HepG2 (cell line): ENCODE data around the gene PITPNM2. TPM values are rescaled to one million over a fixed set of nuclear protein-coding genes. Genes with fewer than 3 reads are reported as not detected.

Experiments
- ASH2L ChIP-seq: fragments of 300-600, 200-600 bp; sonication (generic); IDR thresholded peaks from 2 replicates; pipeline ENCODE4 v1.7.0; 2017; ENCODE audit warnings: low read depth, mild to moderate bottlenecking, moderate library complexity, mixed read lengths, low read length; ENCODE audit not compliant: insufficient read length
- HNRNPLL ChIP-seq: fragments of 200-400 bp; formaldehyde crosslinking; IDR thresholded peaks from 2 replicates; pipeline ENCODE4 v1.6.1; 2017; ENCODE audit warnings: mild to moderate bottlenecking, low read depth, low read length; ENCODE audit not compliant: poor library complexity, severe bottlenecking
- POLR2AphosphoS2 ChIP-seq: IDR thresholded peaks from 2 replicates; pipeline ENCODE4 v1.6.1; 2011; ENCODE audit warnings: low read depth, low read length, improper control_type of control experiment
- ZBTB40 ChIP-seq, 2 experiments: fragments of 450-650 bp in 1 of 2; sonication (generic) in 1 of 2; formaldehyde crosslinking in 1 of 2; IDR thresholded peaks; 2 replicates each; pipeline versions ENCODE4 v1.6.1 to v1.8.0; 2016 to 2022; ENCODE audit warnings: antibody characterized with exemption in 1 of 2, mild to moderate bottlenecking in 1 of 2, missing genetic modification reagents in 1 of 2
- ZNF816 ChIP-seq: sonication (generic); formaldehyde crosslinking; IDR thresholded peaks from 2 replicates; pipeline ENCODE4 v1.8.0; 2022; ENCODE audit warnings: missing genetic modification reagents, mild to moderate bottlenecking, borderline replicate concordance
- polyA plus RNA-seq, 8 experiments: library from polyadenylated mRNA; depleted of rRNA in 3 of 8; stranded (reverse) in 7 of 8; unstranded in 1 of 8; fragments of >200 nt; fragmentation: Illumina TruSeq in 4 of 8; extraction: Trizol in 4 of 8; gene quantifications; 2 replicates each; pipeline versions ENCODE4 v1.2.1 to v1.2.3, GENCODE V29; 2011 to 2016; ENCODE audit warnings: low read depth in 4 of 8, missing spikeins in 1 of 8, mixed read lengths in 1 of 8; ENCODE audit not compliant: insufficient read depth in 1 of 8
- total RNA-seq, 5 experiments: library from RNA; depleted of rRNA; stranded (reverse); fragments of >200 nt; fragmentation: Illumina TruSeq; extraction: Trizol; gene quantifications; 2 replicates each; pipeline ENCODE4 v1.2.3, GENCODE V29; 2016; ENCODE audit warnings: low read depth in 1 of 5
- TF ChIP-seq, protein P1 (sequence below): sonication (generic); formaldehyde crosslinking; IDR thresholded peaks from 2 replicates; pipeline ENCODE4 v1.4.0; 2020; ENCODE audit warnings: missing genetic modification reagents
- TF ChIP-seq, protein P2 (sequence below), 2 experiments: sonication (generic) in 1 of 2; formaldehyde crosslinking in 1 of 2; IDR thresholded peaks; 2 replicates each; pipeline versions ENCODE4 v1.6.1 to v1.9.0; 2014 to 2022; ENCODE audit warnings: antibody characterized with exemption in 1 of 2, borderline replicate concordance in 1 of 2, inconsistent platforms in 1 of 2, low read depth in 1 of 2, missing genetic modification reagents in 1 of 2
- TF ChIP-seq, protein P3 (sequence below): IDR thresholded peaks from 2 replicates; pipeline ENCODE4 v1.6.1; 2016; ENCODE audit warnings: missing compliant biosample characterization, missing genetic modification reagents, borderline replicate concordance

Gene PITPNM2
- total and polyA plus RNA-seq, 2 of the 13 experiments (the other 11 are each of a cell fraction or from before 2014, with no cell fraction given) = 4.2 to 5.3 TPM

GRCh38 chr12:123150744-123151456 is at the start of gene PITPNM2 (continued):
- TF ChIP-seq, protein P1, sequence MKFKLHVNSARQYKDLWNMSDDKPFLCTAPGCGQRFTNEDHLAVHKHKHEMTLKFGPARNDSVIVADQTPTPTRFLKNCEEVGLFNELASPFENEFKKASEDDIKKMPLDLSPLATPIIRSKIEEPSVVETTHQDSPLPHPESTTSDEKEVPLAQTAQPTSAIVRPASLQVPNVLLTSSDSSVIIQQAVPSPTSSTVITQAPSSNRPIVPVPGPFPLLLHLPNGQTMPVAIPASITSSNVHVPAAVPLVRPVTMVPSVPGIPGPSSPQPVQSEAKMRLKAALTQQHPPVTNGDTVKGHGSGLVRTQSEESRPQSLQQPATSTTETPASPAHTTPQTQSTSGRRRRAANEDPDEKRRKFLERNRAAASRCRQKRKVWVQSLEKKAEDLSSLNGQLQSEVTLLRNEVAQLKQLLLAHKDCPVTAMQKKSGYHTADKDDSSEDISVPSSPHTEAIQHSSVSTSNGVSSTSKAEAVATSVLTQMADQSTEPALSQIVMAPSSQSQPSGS (CRISPR knock-in tag) = no peak
- TF ChIP-seq, protein P2, sequence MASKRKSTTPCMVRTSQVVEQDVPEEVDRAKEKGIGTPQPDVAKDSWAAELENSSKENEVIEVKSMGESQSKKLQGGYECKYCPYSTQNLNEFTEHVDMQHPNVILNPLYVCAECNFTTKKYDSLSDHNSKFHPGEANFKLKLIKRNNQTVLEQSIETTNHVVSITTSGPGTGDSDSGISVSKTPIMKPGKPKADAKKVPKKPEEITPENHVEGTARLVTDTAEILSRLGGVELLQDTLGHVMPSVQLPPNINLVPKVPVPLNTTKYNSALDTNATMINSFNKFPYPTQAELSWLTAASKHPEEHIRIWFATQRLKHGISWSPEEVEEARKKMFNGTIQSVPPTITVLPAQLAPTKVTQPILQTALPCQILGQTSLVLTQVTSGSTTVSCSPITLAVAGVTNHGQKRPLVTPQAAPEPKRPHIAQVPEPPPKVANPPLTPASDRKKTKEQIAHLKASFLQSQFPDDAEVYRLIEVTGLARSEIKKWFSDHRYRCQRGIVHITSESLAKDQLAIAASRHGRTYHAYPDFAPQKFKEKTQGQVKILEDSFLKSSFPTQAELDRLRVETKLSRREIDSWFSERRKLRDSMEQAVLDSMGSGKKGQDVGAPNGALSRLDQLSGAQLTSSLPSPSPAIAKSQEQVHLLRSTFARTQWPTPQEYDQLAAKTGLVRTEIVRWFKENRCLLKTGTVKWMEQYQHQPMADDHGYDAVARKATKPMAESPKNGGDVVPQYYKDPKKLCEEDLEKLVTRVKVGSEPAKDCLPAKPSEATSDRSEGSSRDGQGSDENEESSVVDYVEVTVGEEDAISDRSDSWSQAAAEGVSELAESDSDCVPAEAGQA (IDR thresholded peaks at IDR 0.05; ENCODE audit: low read depth) = no peak
- TF ChIP-seq, protein P2 (CRISPR knock-in tag; IDR thresholded peaks at IDR 0.05; ENCODE audit: borderline replicate concordance) = peak; percentile 27; the same call in 1 of the 2 replicates
- TF ChIP-seq ZNF816 (CRISPR knock-in tag) = no peak
- TF ChIP-seq ASH2L = peak; percentile 61
- peak; percentile 26 for TF ChIP-seq HNRNPLL
- TF ChIP-seq ZBTB40 (IDR thresholded peaks at IDR 0.05) = no peak
- no peak for TF ChIP-seq ZBTB40 (CRISPR knock-in tag; IDR thresholded peaks at IDR 0.05)
- no peak for TF ChIP-seq POLR2AphosphoS2
- TF ChIP-seq, protein P3, sequence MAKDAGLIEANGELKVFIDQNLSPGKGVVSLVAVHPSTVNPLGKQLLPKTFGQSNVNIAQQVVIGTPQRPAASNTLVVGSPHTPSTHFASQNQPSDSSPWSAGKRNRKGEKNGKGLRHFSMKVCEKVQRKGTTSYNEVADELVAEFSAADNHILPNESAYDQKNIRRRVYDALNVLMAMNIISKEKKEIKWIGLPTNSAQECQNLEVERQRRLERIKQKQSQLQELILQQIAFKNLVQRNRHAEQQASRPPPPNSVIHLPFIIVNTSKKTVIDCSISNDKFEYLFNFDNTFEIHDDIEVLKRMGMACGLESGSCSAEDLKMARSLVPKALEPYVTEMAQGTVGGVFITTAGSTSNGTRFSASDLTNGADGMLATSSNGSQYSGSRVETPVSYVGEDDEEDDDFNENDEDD (CRISPR knock-in tag) = peak; percentile 20; the same call in 1 of the 2 replicates
